GM15510 (cell line): ENCODE results near the gene CCDC85A.

ENCODE experiments used
- POLR2A ChIP-seq: IDR thresholded peaks from 3 replicates; pipeline ENCODE4 v1.6.1; 2011; ENCODE audit warnings: borderline replicate concordance; ENCODE audit not compliant: insufficient read length; ENCODE audit errors: extremely low read depth

Gene CCDC85A

GRCh38 chr2:56184500-56185011 lies 766 bp downstream of the CCDC85A start:
- no peak for TF ChIP-seq POLR2A

- no peak for TF ChIP-seq POLR2A
Observed at GRCh38 chr2:56185101-56185581, 1.4 kb downstream of the CCDC85A start.

- TF ChIP-seq POLR2A = no peak
Observed at GRCh38 chr2:56185582-56186046, 1.8 kb downstream of the CCDC85A start.

GRCh38 chr2:56191617-56192016 lies 7.8 kb downstream of the CCDC85A start:
- no peak for TF ChIP-seq POLR2A

GRCh38 chr2:56192664-56193305 lies 9.0 kb downstream of the CCDC85A start:
- TF ChIP-seq POLR2A = no peak

GRCh38 chr2:56195563-56195962 lies 11.8 kb downstream of the CCDC85A start:
- TF ChIP-seq POLR2A = no peak

- TF ChIP-seq POLR2A = no peak
Observed at GRCh38 chr2:56197816-56198215, 14.0 kb downstream of the CCDC85A start.

GRCh38 chr2:56198936-56199335 lies 15.1 kb downstream of the CCDC85A start:
- TF ChIP-seq POLR2A = no peak

- no peak for TF ChIP-seq POLR2A
Observed at GRCh38 chr2:56199492-56199891, 15.7 kb downstream of the CCDC85A start.

- no peak for TF ChIP-seq POLR2A
Observed at GRCh38 chr2:56202381-56203121, 18.8 kb downstream of the CCDC85A start.

- TF ChIP-seq POLR2A = no peak
Observed at GRCh38 chr2:56204556-56204955, 20.8 kb downstream of the CCDC85A start.

- no peak for TF ChIP-seq POLR2A
Observed at GRCh38 chr2:56206250-56206649, 22.5 kb downstream of the CCDC85A start.

- TF ChIP-seq POLR2A = no peak
Observed at GRCh38 chr2:56207760-56208159, 24.0 kb downstream of the CCDC85A start.

GRCh38 chr2:56208380-56208779 lies 24.6 kb downstream of the CCDC85A start:
- no peak for TF ChIP-seq POLR2A

- no peak for TF ChIP-seq POLR2A
Observed at GRCh38 chr2:56209701-56210100, 25.9 kb downstream of the CCDC85A start.

GRCh38 chr2:56210291-56210690 lies 26.5 kb downstream of the CCDC85A start:
- no peak for TF ChIP-seq POLR2A
